ENCODE measurements around the gene FMNL2. TPM values are rescaled to one million over a fixed set of nuclear protein-coding genes. Genes with fewer than 3 reads are reported as not detected.

Gene FMNL2
- total and polyA plus RNA-seq, 2 experiments from 2014 or later, result 16.5 to 45.4 TPM

DNA sequence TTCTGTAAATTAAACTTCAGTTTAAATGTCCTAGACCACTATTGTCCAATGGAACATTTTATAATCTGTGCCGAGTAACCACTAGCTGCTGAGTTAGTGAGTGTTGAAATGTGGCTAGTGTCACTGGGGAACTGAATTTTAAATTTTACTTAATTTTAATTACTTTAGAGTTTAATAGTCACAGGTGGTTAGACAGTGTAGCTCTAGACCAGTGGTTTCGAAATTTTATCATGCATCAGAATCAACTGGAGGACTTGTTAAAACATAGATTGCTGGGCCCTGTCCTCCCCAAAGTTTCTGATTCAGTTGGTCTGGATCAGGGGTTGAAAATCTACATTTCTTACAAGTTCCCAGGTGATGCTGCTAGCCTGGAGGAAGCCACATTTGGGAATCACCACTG, 110.4 kb downstream of the FMNL2 start:
- peaks cover 5% of the 10 kb centered on the region for H3K27me3 Mint-ChIP-seq (ENCODE audit: insufficient read depth, low read depth, poor library complexity)
- H3K4me1 Mint-ChIP-seq, result peaks cover 72% of the 10 kb centered on the region
- H2AFZ ChIP-seq, result no peak overlapping the region
- H3K4me1 ChIP-seq (ENCODE audit: insufficient read depth), result peaks cover 52% of the 10 kb centered on the region
- 0 out of 2 replicates have a peak, but pooled peaks cover 4% of the 10 kb centered on the region for H3K9me2 ChIP-seq (ENCODE audit: insufficient read depth)
- no peak overlapping the region for H3K4me3 ChIP-seq
- H3K36me3 Mint-ChIP-seq (ENCODE audit: low read depth), result no peaks in the 10 kb centered on the region; the same call in 2 of the 3 replicates
- ATAC-seq, result no peak
- H3F3A ChIP-seq (replicated peaks; ENCODE audit: low read depth), result no peaks in the 10 kb centered on the region
- H3K36me3 ChIP-seq (ENCODE audit: insufficient read depth), result no peaks in the 10 kb centered on the region
- no peaks in the 10 kb centered on the region for H3K27me3 ChIP-seq (ENCODE audit: insufficient read depth)
- H3K9me3 Mint-ChIP-seq, result no peaks in the 10 kb centered on the region; the same call in 2 of the 3 replicates
- TF ChIP-seq EZH2phosphoT487 (IDR thresholded peaks at IDR 0.05; ENCODE audit: unreplicated experiment) (no peak), ZNF114 (CRISPR knock-in tag; IDR thresholded peaks at IDR 0.05) (no peak), STAT1 (IDR thresholded peaks at IDR 0.05; ENCODE audit: unreplicated experiment) (no peak), POLR2AphosphoS5 (IDR thresholded peaks at IDR 0.05; ENCODE audit: low read depth) (no peak), CREB1 (CRISPR knock-in tag; IDR thresholded peaks at IDR 0.05; ENCODE audit: low read depth) (no peak), JUNB (IDR thresholded peaks at IDR 0.05; ENCODE audit: unreplicated experiment) (no peak), EZH2 (IDR thresholded peaks at IDR 0.05; ENCODE audit: low read depth, unreplicated experiment) (no peak), ZNF331 (CRISPR knock-in tag; IDR thresholded peaks at IDR 0.05; ENCODE audit: low read depth) (no peak), ZNF462 (CRISPR knock-in tag; IDR thresholded peaks at IDR 0.05) (no peak), REST (IDR thresholded peaks at IDR 0.05; ENCODE audit: unreplicated experiment) (no peak), NANOG (IDR thresholded peaks at IDR 0.05; ENCODE audit: borderline replicate concordance) (no peak)
- TF ChIP-seq, protein P1, sequence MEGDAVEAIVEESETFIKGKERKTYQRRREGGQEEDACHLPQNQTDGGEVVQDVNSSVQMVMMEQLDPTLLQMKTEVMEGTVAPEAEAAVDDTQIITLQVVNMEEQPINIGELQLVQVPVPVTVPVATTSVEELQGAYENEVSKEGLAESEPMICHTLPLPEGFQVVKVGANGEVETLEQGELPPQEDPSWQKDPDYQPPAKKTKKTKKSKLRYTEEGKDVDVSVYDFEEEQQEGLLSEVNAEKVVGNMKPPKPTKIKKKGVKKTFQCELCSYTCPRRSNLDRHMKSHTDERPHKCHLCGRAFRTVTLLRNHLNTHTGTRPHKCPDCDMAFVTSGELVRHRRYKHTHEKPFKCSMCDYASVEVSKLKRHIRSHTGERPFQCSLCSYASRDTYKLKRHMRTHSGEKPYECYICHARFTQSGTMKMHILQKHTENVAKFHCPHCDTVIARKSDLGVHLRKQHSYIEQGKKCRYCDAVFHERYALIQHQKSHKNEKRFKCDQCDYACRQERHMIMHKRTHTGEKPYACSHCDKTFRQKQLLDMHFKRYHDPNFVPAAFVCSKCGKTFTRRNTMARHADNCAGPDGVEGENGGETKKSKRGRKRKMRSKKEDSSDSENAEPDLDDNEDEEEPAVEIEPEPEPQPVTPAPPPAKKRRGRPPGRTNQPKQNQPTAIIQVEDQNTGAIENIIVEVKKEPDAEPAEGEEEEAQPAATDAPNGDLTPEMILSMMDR (conservative IDR thresholded peaks at IDR 0.05; ENCODE audit: low read depth in 2 of 2), result no peak
- TF ChIP-seq, protein P2, sequence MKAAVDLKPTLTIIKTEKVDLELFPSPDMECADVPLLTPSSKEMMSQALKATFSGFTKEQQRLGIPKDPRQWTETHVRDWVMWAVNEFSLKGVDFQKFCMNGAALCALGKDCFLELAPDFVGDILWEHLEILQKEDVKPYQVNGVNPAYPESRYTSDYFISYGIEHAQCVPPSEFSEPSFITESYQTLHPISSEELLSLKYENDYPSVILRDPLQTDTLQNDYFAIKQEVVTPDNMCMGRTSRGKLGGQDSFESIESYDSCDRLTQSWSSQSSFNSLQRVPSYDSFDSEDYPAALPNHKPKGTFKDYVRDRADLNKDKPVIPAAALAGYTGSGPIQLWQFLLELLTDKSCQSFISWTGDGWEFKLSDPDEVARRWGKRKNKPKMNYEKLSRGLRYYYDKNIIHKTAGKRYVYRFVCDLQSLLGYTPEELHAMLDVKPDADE (IDR thresholded peaks at IDR 0.05), result no peak
- no peak overlapping the region for H3K4me2 ChIP-seq
- H3K79me2 ChIP-seq (replicated peaks; ENCODE audit: insufficient read depth), result peaks cover 97% of the 10 kb centered on the region
- no peak for DNase-seq (ENCODE audit: low spot score)
- H3K4me3 Mint-ChIP-seq, result no peak overlapping the region
- peaks cover 4% of the 10 kb centered on the region; the same call in 1 of the 2 replicates for H4K20me1 ChIP-seq (replicated peaks; ENCODE audit: insufficient read depth)
- H3K27ac ChIP-seq (ENCODE audit: low read depth), result no peak overlapping the region
- no peak overlapping the region for H3K27ac Mint-ChIP-seq
